K562 (cell line): Measurements from ENCODE around the gene EEF2K. TPM values are rescaled to one million over a fixed set of nuclear protein-coding genes. Genes with fewer than 3 reads are reported as not detected.

ENCODE experiments used
- AFF1 ChIP-seq, 2 experiments: fragments of 450-650 bp; IDR thresholded peaks; 2 replicates each; pipeline ENCODE4 v1.6.1; 2018; ENCODE audit warnings: mild to moderate bottlenecking in 2 of 2, low read depth in 1 of 2; ENCODE audit not compliant: partially characterized antibody in 2 of 2
- BCLAF1 ChIP-seq, 2 experiments: fragments of 450-650 bp in 1 of 2; IDR thresholded peaks; 2 replicates each; pipeline ENCODE4 v1.6.1; 2011 to 2017; ENCODE audit warnings: low read depth in 2 of 2, antibody characterized with exemption in 1 of 2, borderline replicate concordance in 1 of 2, low read length in 1 of 2, mild to moderate bottlenecking in 1 of 2, mixed read lengths in 1 of 2; ENCODE audit not compliant: control insufficient read depth in 1 of 2
- BRD4 ChIP-seq: fragments of 200-600 bp; sonication (generic); IDR thresholded peaks from 2 replicates; pipeline ENCODE4 v1.6.1; 2017; ENCODE audit warnings: inconsistent platforms
- CBX1 ChIP-seq: sonication (generic); IDR thresholded peaks from 2 replicates; pipeline ENCODE4 v1.6.1; 2016; ENCODE audit warnings: antibody characterized with exemption, low read depth, mild to moderate bottlenecking
- CXXC5 ChIP-seq: fragments of 250-450 bp; sonication (Bioruptor Pico); IDR thresholded peaks from 2 replicates; pipeline ENCODE4 v1.8.0; 2022; ENCODE audit warnings: inconsistent platforms, mild to moderate bottlenecking, moderate library complexity
- DNMT1 ChIP-seq: fragments of 450-650 bp; IDR thresholded peaks from 2 replicates; pipeline ENCODE4 v1.6.1; 2016; ENCODE audit warnings: antibody characterized with exemption, mild to moderate bottlenecking
- ERF ChIP-seq: fragments of 450-650 bp; formaldehyde crosslinking; IDR thresholded peaks from 2 replicates; pipeline ENCODE4 v1.4.0; 2020; ENCODE audit warnings: mild to moderate bottlenecking, mixed read lengths
- HCFC1 ChIP-seq: IDR thresholded peaks from 2 replicates; pipeline ENCODE4 v1.6.1; 2012; ENCODE audit warnings: low read depth, low read length, improper control_type of control experiment
- ID3 ChIP-seq, 2 experiments: fragments of 250-450 bp in 1 of 2; fragments of 450-650 bp in 1 of 2; sonication (Bioruptor Pico) in 1 of 2; IDR thresholded peaks; 2 replicates each; pipeline versions ENCODE4 v1.6.1 to v1.8.0; 2016 to 2021; ENCODE audit warnings: mild to moderate bottlenecking in 2 of 2, moderate library complexity in 2 of 2, missing compliant biosample characterization in 1 of 2, missing genetic modification characterization in 1 of 2
- JUND ChIP-seq, 2 experiments: IDR thresholded peaks; 2 replicates in 1 of 2; 3 replicates in 1 of 2; pipeline ENCODE4 v1.6.1; 2011; ENCODE audit warnings: borderline replicate concordance in 2 of 2, low read depth in 2 of 2, low read length in 2 of 2, improper control_type of control experiment in 1 of 2, missing biosample characterization in 1 of 2, missing genetic modification characterization in 1 of 2, missing genetic modification reagents in 1 of 2
- KDM5B ChIP-seq: fragments of 200-600 bp; sonication (generic); IDR thresholded peaks from 2 replicates; pipeline ENCODE4 v1.6.1; 2012; ENCODE audit warnings: low read depth, mild to moderate bottlenecking, moderate library complexity, low read length, control low read depth, inconsistent platforms; ENCODE audit not compliant: insufficient replicate concordance
- LEF1 ChIP-seq: fragments of 450-650 bp; IDR thresholded peaks from 2 replicates; pipeline ENCODE4 v1.6.1; 2016; ENCODE audit warnings: mild to moderate bottlenecking
- RAD21 ChIP-seq, 2 experiments: fragments of 250-450 bp in 1 of 2; fragments of 450-650 bp in 1 of 2; sonication (Bioruptor Pico) in 1 of 2; formaldehyde crosslinking in 1 of 2; IDR thresholded peaks in 1 of 2; conservative IDR thresholded peaks in 1 of 2; 2 replicates each; pipeline versions ENCODE4 v1.4.0 to v1.8.0; 2020 to 2022; ENCODE audit warnings: mild to moderate bottlenecking in 2 of 2, moderate library complexity in 1 of 2
- RCOR1 ChIP-seq, 2 experiments: IDR thresholded peaks; 2 replicates each; pipeline ENCODE4 v1.6.1; 2012; ENCODE audit warnings: low read depth in 2 of 2, low read length in 2 of 2, borderline replicate concordance in 1 of 2, improper control_type of control experiment in 1 of 2
- SMAD3 ChIP-seq: fragments of 450-650 bp; formaldehyde crosslinking; conservative IDR thresholded peaks from 2 replicates; pipeline ENCODE4 v1.4.0; 2020; ENCODE audit warnings: mild to moderate bottlenecking
- SOX6 ChIP-seq: fragments of 450-650 bp; IDR thresholded peaks from 2 replicates; pipeline ENCODE4 v1.6.1; 2014; ENCODE audit warnings: mild to moderate bottlenecking
- SPI1 ChIP-seq: IDR thresholded peaks from 2 replicates; pipeline ENCODE4 v1.6.1; 2011; ENCODE audit warnings: low read depth, low read length, control low read depth, borderline replicate concordance
- ZEB2 ChIP-seq: fragments of 450-650 bp; IDR thresholded peaks from 2 replicates; pipeline ENCODE4 v1.6.1; 2016
- ZNF239 ChIP-seq: fragments of 250-450 bp; sonication (Bioruptor Pico); IDR thresholded peaks from 2 replicates; pipeline ENCODE4 v1.4.0; 2020; ENCODE audit warnings: mild to moderate bottlenecking
- ZNF583 ChIP-seq: fragments of 250-450 bp; sonication (Bioruptor Pico); IDR thresholded peaks from 2 replicates; pipeline ENCODE4 v1.4.0; 2020
- polyA plus RNA-seq, 8 experiments: library from polyadenylated mRNA; depleted of rRNA in 4 of 8; stranded (reverse) in 5 of 8; unstranded in 3 of 8; fragments of >200 nt; fragmentation: Nextera tagmentation in 2 of 8; fragmentation: Illumina TruSeq in 1 of 8; extraction: Ambion mirVana in 2 of 8; extraction: Trizol in 1 of 8; gene quantifications; 2 replicates each; pipeline versions ENCODE4 v1.2.1 to v1.2.3, GENCODE V29; 2011 to 2014; ENCODE audit warnings: inconsistent platforms in 1 of 8, missing spikeins in 1 of 8
- total RNA-seq, 7 experiments: library from RNA; depleted of rRNA in 6 of 7; stranded (reverse); fragments of >200 nt in 6 of 7; fragmentation: Illumina TruSeq in 2 of 7; extraction: Trizol in 2 of 7; gene quantifications; 2 replicates each; pipeline versions ENCODE4 v1.2.1 to v1.2.3, GENCODE V29; 2011 to 2021; ENCODE audit warnings: low replicate concordance in 1 of 7

The EEF2K gene
- total and polyA plus RNA-seq, 9 of the 15 experiments (the other 6 are each of a cell fraction or from before 2014, with no cell fraction given), result 3.0 to 35.2 (median 12.2) TPM

GRCh38 chr16:22291860-22292318, 85.8 kb downstream of the EEF2K start (continued):
- TF ChIP-seq BCLAF1 (IDR thresholded peaks at IDR 0.05; ENCODE audit: borderline replicate concordance in 1 of 2, control insufficient read depth in 1 of 2, low read depth in 2 of 2, low read length in 1 of 2) (no peak), SPI1 (no peak), SMAD3 (CRISPR knock-in tag) (0 out of 2 replicates have a peak, but pooled peaks have one; percentile 5), CBX1 (no peak), HCFC1 (0 out of 2 replicates have a peak, but pooled peaks have one; percentile 9), ZEB2 (0 out of 2 replicates have a peak, but pooled peaks have one; percentile 20), AFF1 (IDR thresholded peaks at IDR 0.05; ENCODE audit: low read depth in 1 of 2, partially characterized antibody in 2 of 2) (peak; percentile 61 to 80), ERF (no peak), DNMT1 (no peak), RAD21 (CRISPR knock-in tag; conservative IDR thresholded peaks at IDR 0.05 in 1 of 2, IDR thresholded peaks at IDR 0.05 in 1 of 2) (peak in 1 of 2 experiments; percentile 25; a peak in 1 of 4 replicates), CXXC5 (CRISPR knock-in tag) (peak; percentile 43; the same call in 1 of the 2 replicates), JUND (IDR thresholded peaks at IDR 0.05; ENCODE audit: borderline replicate concordance, low read depth, low read length) (peak; percentile 85), JUND (tag; IDR thresholded peaks at IDR 0.05; ENCODE audit: borderline replicate concordance, low read depth, low read length) (peak; percentile 70; the same call in 1 of the 3 replicates), ZNF583 (0 out of 2 replicates have a peak, but pooled peaks have one; percentile 51), SOX6 (0 out of 2 replicates have a peak, but pooled peaks have one; percentile 14), RCOR1 (IDR thresholded peaks at IDR 0.05; ENCODE audit: borderline replicate concordance in 1 of 2, low read depth in 2 of 2, low read length in 2 of 2) (peak in 1 of 2 experiments; percentile 74; a peak in 1 of 4 replicates), ZNF239 (CRISPR knock-in tag) (peak; percentile 14; the same call in 1 of the 2 replicates), KDM5B (no peak), BRD4 (no peak; the same call in 1 of the 2 replicates), LEF1 (peak; percentile 48; the same call in 1 of the 2 replicates), ID3 (CRISPR knock-in tag; IDR thresholded peaks at IDR 0.05) (no peak), ID3 (tag; IDR thresholded peaks at IDR 0.05) (peak; percentile 25; the same call in 1 of the 2 replicates)
